SH-SY5Y (cell line): ENCODE results near the gene SAMD14.

Source experiments
- GATA2 ChIP-seq: IDR thresholded peaks from 2 replicates; pipeline ENCODE4 v1.6.1; 2011; ENCODE audit warnings: mild to moderate bottlenecking, low read depth, low read length
- GATA3 ChIP-seq: IDR thresholded peaks from 2 replicates; pipeline ENCODE4 v1.6.1; 2011; ENCODE audit warnings: low read depth, mild to moderate bottlenecking, low read length, moderate library complexity

DNA sequence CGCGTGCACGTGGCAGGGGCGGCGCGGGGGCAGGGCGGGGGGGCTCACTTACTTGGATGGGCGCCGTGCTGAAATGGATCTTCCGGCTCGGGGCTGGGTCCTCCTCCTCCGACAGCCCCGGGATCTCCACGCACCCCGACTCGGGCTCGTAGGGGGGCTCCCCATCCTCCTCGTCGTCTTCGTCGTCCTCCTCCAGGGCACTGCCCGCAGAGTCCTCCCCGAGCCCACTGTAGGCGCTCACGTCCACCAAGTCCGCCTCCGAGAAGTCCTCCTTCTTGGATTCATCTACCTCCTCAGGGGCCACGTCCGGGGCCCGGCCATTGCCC is 19.1 kb upstream of the SAMD14 start:
- TF ChIP-seq GATA2: no peak
- TF ChIP-seq GATA3: no peak
